Vagina (tissue), 2 donors: ENCODE data around the gene ATP13A2.

Experiments
- POLR2A ChIP-seq, 2 donors: fragments of 450-650 bp; IDR thresholded peaks; one replicate each; pipeline ENCODE4 v1.6.1; 2017; ENCODE audit warnings: antibody characterized with exemption in 2 of 2, mild to moderate bottlenecking in 2 of 2, moderate library complexity in 2 of 2
- TF ChIP-seq, protein P1 (sequence below), 3 experiments: fragments of 450-650 bp in 2 of 3; fragments of 200-600 bp in 1 of 3; sonication (generic) in 1 of 3; IDR thresholded peaks; one replicate each; pipeline ENCODE4 v1.5.1; 2017 to 2019; ENCODE audit warnings: antibody characterized with exemption in 3 of 3, mild to moderate bottlenecking in 2 of 3, moderate library complexity in 2 of 3

DNA sequence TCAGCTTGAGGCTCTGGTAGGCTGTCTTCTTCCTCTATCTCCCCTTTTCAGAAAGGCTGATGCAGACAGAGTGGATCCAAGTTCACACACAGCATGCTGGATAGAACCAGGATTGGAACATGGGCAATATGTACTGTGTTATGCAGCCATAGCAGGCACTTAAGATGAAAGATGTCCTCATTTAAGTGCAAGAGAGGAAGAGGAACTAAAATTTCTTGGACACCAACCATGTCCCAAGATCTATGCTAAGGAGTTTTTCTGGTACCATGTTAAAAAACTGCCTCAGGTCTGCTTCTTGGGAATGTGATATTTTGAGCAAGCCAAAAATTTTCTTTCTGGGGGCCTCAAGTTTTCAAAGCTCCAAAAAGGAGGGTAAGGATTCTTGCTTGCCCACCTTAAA is 40.9 kb upstream of the ATP13A2 start:
- TF ChIP-seq, protein P1, sequence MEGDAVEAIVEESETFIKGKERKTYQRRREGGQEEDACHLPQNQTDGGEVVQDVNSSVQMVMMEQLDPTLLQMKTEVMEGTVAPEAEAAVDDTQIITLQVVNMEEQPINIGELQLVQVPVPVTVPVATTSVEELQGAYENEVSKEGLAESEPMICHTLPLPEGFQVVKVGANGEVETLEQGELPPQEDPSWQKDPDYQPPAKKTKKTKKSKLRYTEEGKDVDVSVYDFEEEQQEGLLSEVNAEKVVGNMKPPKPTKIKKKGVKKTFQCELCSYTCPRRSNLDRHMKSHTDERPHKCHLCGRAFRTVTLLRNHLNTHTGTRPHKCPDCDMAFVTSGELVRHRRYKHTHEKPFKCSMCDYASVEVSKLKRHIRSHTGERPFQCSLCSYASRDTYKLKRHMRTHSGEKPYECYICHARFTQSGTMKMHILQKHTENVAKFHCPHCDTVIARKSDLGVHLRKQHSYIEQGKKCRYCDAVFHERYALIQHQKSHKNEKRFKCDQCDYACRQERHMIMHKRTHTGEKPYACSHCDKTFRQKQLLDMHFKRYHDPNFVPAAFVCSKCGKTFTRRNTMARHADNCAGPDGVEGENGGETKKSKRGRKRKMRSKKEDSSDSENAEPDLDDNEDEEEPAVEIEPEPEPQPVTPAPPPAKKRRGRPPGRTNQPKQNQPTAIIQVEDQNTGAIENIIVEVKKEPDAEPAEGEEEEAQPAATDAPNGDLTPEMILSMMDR (IDR thresholded peaks at IDR 0.05), result no peak
- TF ChIP-seq POLR2A (IDR thresholded peaks at IDR 0.05), result no peak
